ENCODE results near the gene ADH5.

DNA sequence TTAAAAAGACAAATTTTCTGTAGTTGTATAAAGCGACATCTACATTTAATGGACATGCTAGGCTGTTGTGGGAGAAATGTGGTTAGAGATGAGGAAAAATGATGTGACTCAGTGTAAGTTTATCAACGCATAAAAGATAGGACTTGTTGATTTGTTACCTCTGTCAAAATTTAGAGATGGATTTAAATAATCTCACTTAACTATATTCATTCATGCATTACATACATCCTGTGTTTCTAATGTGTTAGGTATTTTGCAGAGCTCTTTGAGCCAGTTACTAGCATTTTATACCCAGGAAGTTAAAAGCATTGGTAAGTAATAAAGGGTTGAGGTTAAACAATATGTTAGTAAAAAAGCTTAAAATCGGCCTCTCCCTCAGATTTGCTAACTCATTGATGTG, 58.7 kb downstream of the ADH5 start:
- TF ChIP-seq POLR2A (IDR thresholded peaks at IDR 0.05; ENCODE audit: low read depth, low read length) (no peak), TAF1 (IDR thresholded peaks at IDR 0.05; ENCODE audit: low read depth, low read length) (no peak), POLR2AphosphoS5 (IDR thresholded peaks at IDR 0.05; ENCODE audit: low read depth, low read length) (no peak)

All from GM12891 (cell line).